Stimulated activated memory B cell treated with anti-CD40 and anti-IgM and Interleukin-4, amounts not matched to agents 10 μg/mL and 1 μg/mL and 100 μg/mL, for 72 hours (primary cell): ENCODE measurements around the gene COL27A1.

Experiments used
- ATAC-seq: fragments of 150-1000 bp; cut with Tn5 transposase; 2 replicates; pipeline ENCODE4 v1.10.0; 2021
- H3K27ac Mint-ChIP-seq: one replicate; pipeline ENCODE4 v1.8.0; 2022; ENCODE audit warnings: mild to moderate bottlenecking, mixed read lengths
- H3K27me3 Mint-ChIP-seq: one replicate; pipeline ENCODE4 v1.8.0; 2022; ENCODE audit warnings: mixed read lengths
- H3K36me3 Mint-ChIP-seq: one replicate; pipeline ENCODE4 v1.8.0; 2022; ENCODE audit warnings: mixed read lengths
- H3K4me1 Mint-ChIP-seq: one replicate; pipeline ENCODE4 v1.8.0; 2022; ENCODE audit warnings: mixed read lengths
- H3K4me3 Mint-ChIP-seq: one replicate; pipeline ENCODE4 v1.8.0; 2022; ENCODE audit warnings: mild to moderate bottlenecking, moderate library complexity, mixed read lengths
- H3K9me3 Mint-ChIP-seq: one replicate; pipeline ENCODE4 v1.8.0; 2022; ENCODE audit warnings: mixed read lengths

The COL27A1 gene

DNA sequence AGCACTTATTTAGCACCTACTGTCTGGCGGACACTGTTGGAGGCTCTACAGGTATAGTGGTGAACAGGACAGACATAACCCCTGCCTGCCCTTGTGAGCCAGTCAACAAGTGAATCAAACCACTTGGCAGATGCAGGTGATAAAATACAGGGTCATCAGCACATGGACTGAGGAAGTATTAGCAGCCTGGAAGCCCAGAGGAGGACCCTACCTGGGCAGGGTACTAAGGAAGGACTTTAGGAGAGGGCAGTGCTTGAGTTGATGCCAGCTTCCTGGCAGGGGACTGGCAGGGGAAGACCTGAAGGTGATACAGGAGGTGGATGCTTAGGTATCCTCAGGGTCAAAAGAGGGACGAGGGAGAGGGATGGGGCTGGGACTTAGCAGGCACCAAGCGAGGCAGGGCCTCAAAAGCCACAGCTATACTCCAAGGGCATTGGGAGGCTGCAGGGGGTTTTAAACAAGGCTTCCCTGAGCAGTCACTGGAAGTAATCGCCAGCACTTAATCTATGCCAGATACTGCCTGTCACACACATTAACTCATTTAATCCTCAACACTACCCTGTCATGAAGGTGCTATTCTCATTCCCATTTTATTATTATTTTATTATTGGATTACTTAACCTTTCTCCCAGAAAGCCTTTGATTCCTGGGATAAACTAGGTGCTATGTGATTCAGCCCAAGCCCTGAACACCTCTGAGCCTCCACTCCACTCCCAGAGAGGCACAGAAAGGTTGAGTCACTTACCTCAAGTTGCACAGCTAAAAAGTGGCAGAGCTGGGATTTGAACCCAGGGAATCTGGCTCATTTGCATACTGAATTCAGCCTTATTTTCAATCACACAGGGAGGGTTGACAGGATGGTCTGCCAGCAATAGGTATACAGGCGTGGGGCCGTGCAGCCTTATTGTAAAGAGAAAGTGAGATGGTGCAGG is 103.8 kb downstream of the COL27A1 start:
- Mint-ChIP-seq H3K4me1 (no peaks in the 10 kb centered on the region), H3K4me3 (no peak overlapping the region), H3K36me3 (no peaks in the 10 kb centered on the region), H3K27me3 (peaks cover 19% of the 10 kb centered on the region), H3K9me3 (no peaks in the 10 kb centered on the region), H3K27ac (no peak overlapping the region)
- no peak for ATAC-seq

- Mint-ChIP-seq H3K27me3 (peaks cover 19% of the 10 kb centered on the region), H3K27ac (no peak overlapping the region), H3K9me3 (no peaks in the 10 kb centered on the region), H3K4me1 (no peaks in the 10 kb centered on the region), H3K36me3 (no peaks in the 10 kb centered on the region), H3K4me3 (no peak overlapping the region)
- ATAC-seq, result no peak
Measured at GRCh38 chr9:114259798-114260523, 104.6 kb downstream of the COL27A1 start.

- H3K4me1 Mint-ChIP-seq, result no peaks in the 10 kb centered on the region
- H3K4me3 Mint-ChIP-seq, result no peak overlapping the region
- H3K36me3 Mint-ChIP-seq, result no peaks in the 10 kb centered on the region
- H3K27ac Mint-ChIP-seq, result no peak overlapping the region
- H3K27me3 Mint-ChIP-seq, result peaks cover 29% of the 10 kb centered on the region
- ATAC-seq, result no peak
- H3K9me3 Mint-ChIP-seq, result no peaks in the 10 kb centered on the region
Measured at GRCh38 chr9:114261026-114261425, 105.7 kb downstream of the COL27A1 start.

- Mint-ChIP-seq H3K4me1 (no peaks in the 10 kb centered on the region), H3K9me3 (no peaks in the 10 kb centered on the region), H3K27ac (no peak overlapping the region), H3K36me3 (no peaks in the 10 kb centered on the region), H3K4me3 (no peak overlapping the region), H3K27me3 (peaks cover 34% of the 10 kb centered on the region)
- ATAC-seq, result no peak
Measured at GRCh38 chr9:114261987-114262386, 106.7 kb downstream of the COL27A1 start.

GRCh38 chr9:114263853-114264510 is 108.6 kb downstream of the COL27A1 start:
- no peaks in the 10 kb centered on the region for H3K9me3 Mint-ChIP-seq
- H3K4me3 Mint-ChIP-seq, result no peak overlapping the region
- no peaks in the 10 kb centered on the region for H3K36me3 Mint-ChIP-seq
- H3K4me1 Mint-ChIP-seq, result no peaks in the 10 kb centered on the region
- peaks cover 40% of the 10 kb centered on the region for H3K27me3 Mint-ChIP-seq
- no peak for ATAC-seq
- H3K27ac Mint-ChIP-seq, result no peak overlapping the region

- no peaks in the 10 kb centered on the region for H3K4me1 Mint-ChIP-seq
- no peaks in the 10 kb centered on the region for H3K9me3 Mint-ChIP-seq
- no peak for ATAC-seq
- no peak overlapping the region for H3K4me3 Mint-ChIP-seq
- no peaks in the 10 kb centered on the region for H3K36me3 Mint-ChIP-seq
- no peak overlapping the region for H3K27ac Mint-ChIP-seq
- H3K27me3 Mint-ChIP-seq, result peaks cover 48% of the 10 kb centered on the region
Measured at GRCh38 chr9:114264806-114265550, 109.6 kb downstream of the COL27A1 start.

- ATAC-seq, result no peak
- Mint-ChIP-seq H3K4me1 (no peaks in the 10 kb centered on the region), H3K36me3 (no peaks in the 10 kb centered on the region), H3K9me3 (no peaks in the 10 kb centered on the region), H3K27ac (no peak overlapping the region), H3K4me3 (no peak overlapping the region), H3K27me3 (peaks cover 61% of the 10 kb centered on the region)
Measured at GRCh38 chr9:114266969-114267368, 111.6 kb downstream of the COL27A1 start.

DNA sequence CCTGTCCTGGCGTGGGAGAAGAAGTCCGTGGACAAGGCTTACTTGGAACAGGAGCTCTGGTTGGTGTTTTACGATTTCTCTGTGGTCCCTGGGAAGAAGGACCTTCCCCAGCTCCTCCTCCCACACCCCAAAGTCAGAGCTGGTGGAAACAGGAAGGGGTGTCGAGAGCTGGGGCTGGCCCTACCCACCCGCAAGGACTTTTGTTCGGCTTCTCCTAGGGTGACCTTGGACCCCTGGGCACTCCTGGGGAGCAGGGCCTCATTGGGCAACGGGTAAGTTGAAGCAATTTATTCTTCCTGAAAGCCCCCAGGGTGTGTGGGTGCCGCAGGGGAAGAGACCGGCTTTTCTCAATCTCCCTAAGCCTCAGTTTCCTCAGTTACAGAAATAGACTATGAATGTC is 113.7 kb downstream of the COL27A1 start:
- peaks cover 59% of the 10 kb centered on the region for H3K27me3 Mint-ChIP-seq
- no peak overlapping the region for H3K27ac Mint-ChIP-seq
- no peak overlapping the region for H3K4me3 Mint-ChIP-seq
- ATAC-seq, result no peak
- no peaks in the 10 kb centered on the region for H3K4me1 Mint-ChIP-seq
- no peaks in the 10 kb centered on the region for H3K9me3 Mint-ChIP-seq
- H3K36me3 Mint-ChIP-seq, result no peaks in the 10 kb centered on the region

DNA sequence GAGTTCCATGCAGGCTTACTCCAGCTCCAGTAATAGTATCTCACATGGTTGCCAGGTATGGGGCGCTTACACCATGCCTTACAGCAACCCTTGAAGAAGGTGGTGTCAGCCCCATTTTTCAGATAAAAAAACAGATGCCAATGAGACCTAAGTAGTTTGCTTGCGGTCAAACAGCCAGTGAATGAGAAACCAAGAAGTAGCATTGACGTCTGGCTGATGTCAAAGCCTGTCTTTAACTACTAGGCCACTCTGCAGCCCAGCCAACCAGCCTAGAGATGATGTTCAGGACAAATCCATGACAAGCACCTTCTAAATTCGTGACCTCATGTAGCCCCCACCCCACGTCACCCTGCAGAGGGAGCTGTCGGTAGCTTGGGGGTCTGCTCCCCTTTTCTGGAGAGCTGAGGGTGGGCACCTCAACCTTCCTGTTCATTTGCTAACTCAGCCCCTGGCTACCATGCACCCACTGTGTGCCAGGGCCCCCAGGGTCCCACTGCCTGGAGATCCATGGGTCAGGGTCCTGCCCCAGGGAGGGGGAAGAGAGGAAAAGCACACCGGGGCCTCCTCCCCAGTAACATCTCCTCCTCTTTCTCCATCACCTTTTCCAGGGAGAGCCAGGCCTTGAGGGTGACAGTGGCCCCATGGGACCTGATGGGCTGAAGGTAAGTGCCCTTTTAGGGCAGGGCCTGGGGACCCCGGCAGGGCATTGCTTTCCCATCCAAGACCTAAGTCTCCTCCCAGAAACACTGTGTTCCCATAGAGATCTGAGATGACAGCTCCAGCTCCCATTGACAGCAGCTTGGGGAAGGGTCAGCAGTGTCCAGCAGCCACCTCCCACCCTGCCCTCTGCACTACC is 115.0 kb downstream of the COL27A1 start:
- ATAC-seq, result no peak
- Mint-ChIP-seq H3K27ac (no peak overlapping the region), H3K27me3 (peaks cover 46% of the 10 kb centered on the region), H3K4me3 (no peak overlapping the region), H3K4me1 (no peaks in the 10 kb centered on the region), H3K36me3 (no peaks in the 10 kb centered on the region), H3K9me3 (no peaks in the 10 kb centered on the region)

- Mint-ChIP-seq H3K36me3 (no peaks in the 10 kb centered on the region), H3K27ac (no peak overlapping the region), H3K9me3 (no peaks in the 10 kb centered on the region), H3K27me3 (peaks cover 35% of the 10 kb centered on the region), H3K4me3 (no peak overlapping the region), H3K4me1 (no peaks in the 10 kb centered on the region)
- no peak for ATAC-seq
Measured at GRCh38 chr9:114271556-114272510, 116.5 kb downstream of the COL27A1 start.

GRCh38 chr9:114272739-114273431 is 117.5 kb downstream of the COL27A1 start:
- Mint-ChIP-seq H3K4me3 (no peak overlapping the region), H3K27me3 (peaks cover 35% of the 10 kb centered on the region), H3K4me1 (no peaks in the 10 kb centered on the region), H3K9me3 (peaks cover under 1% of the 10 kb centered on the region), H3K27ac (no peak overlapping the region), H3K36me3 (no peaks in the 10 kb centered on the region)
- no peak for ATAC-seq

GRCh38 chr9:114273461-114273881 is 118.1 kb downstream of the COL27A1 start:
- Mint-ChIP-seq H3K27me3 (peaks cover 33% of the 10 kb centered on the region), H3K4me3 (no peak overlapping the region), H3K9me3 (peaks cover 6% of the 10 kb centered on the region), H3K36me3 (no peaks in the 10 kb centered on the region), H3K27ac (no peak overlapping the region), H3K4me1 (no peaks in the 10 kb centered on the region)
- no peak for ATAC-seq

GRCh38 chr9:114274217-114274616 is 118.9 kb downstream of the COL27A1 start:
- H3K27ac Mint-ChIP-seq, result no peak overlapping the region
- no peak overlapping the region for H3K4me3 Mint-ChIP-seq
- H3K9me3 Mint-ChIP-seq, result peaks cover 7% of the 10 kb centered on the region
- no peaks in the 10 kb centered on the region for H3K4me1 Mint-ChIP-seq
- peaks cover 26% of the 10 kb centered on the region for H3K27me3 Mint-ChIP-seq
- H3K36me3 Mint-ChIP-seq, result no peaks in the 10 kb centered on the region
- no peak for ATAC-seq
